GM18511 (cell line): Measurements from ENCODE around the gene BTBD2.

Experiments used
- ATAC-seq: cut with Tn5 transposase; IDR thresholded peaks from one replicate; pipeline ENCODE4 v1.9.1; 2021; ENCODE audit warnings: mild to moderate bottlenecking, moderate library complexity; ENCODE audit not compliant: unreplicated experiment

BTBD2 gene

GRCh38 chr19:1968279-1969175 lies 47.0 kb downstream of the BTBD2 start:
- ATAC-seq = no peak

GRCh38 chr19:1967087-1967608 lies 48.4 kb downstream of the BTBD2 start:
- ATAC-seq = no peak

DNA sequence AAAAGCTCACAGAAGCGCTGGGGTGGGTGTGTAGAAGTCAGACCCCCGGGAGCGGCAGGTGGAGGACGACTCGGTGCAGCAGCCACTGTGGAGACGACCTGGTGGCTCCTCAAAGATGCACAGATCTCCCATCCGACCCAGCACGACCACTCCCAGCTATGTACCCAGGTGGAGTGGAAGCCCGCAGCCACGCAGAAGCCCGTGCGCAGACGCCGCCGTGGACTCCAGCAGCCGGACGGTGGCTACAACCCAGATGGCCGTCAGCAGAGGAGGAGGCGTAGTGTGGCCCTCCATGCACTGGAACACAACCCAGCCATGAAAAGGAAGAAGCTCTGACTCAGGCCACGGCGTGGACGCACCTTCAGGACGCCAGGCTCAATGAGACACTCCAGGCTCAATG lies 52.8 kb downstream of the BTBD2 start:
- no peak for ATAC-seq

GRCh38 chr19:1961000-1961883 lies 54.3 kb downstream of the BTBD2 start:
- no peak for ATAC-seq

DNA sequence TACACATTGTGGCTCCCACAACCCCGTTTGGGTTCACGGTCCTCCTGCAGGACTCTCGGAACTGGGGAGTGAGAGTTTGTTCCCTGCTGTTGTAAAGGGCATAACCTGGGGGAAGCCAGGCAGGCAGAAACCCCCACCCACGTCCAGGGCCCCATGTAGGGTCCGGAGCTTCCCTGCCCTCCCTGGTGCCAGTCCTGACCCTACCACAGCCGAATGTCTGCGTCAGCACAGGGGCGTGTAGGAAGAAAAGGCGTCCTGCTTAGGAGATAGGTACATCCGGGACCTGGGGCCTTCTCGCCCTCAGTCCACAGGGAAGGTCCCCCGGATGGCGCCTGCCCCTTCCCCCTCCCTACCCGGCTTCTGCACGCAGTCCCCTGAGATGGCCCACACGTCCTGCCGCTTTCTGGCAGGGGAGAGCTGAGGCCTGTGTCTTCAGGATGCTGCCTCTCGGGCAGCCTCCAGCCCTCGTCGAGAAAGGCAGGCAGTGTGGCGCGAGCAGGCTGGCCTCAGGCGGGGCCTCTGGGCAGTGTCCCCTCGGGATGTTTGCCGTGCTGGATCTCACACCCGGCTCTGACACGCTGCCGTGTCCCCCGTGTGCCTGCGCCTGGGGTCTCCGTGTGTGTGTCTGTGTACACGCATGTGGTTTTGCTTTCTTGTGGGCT lies 55.5 kb downstream of the BTBD2 start:
- ATAC-seq = no peak

DNA sequence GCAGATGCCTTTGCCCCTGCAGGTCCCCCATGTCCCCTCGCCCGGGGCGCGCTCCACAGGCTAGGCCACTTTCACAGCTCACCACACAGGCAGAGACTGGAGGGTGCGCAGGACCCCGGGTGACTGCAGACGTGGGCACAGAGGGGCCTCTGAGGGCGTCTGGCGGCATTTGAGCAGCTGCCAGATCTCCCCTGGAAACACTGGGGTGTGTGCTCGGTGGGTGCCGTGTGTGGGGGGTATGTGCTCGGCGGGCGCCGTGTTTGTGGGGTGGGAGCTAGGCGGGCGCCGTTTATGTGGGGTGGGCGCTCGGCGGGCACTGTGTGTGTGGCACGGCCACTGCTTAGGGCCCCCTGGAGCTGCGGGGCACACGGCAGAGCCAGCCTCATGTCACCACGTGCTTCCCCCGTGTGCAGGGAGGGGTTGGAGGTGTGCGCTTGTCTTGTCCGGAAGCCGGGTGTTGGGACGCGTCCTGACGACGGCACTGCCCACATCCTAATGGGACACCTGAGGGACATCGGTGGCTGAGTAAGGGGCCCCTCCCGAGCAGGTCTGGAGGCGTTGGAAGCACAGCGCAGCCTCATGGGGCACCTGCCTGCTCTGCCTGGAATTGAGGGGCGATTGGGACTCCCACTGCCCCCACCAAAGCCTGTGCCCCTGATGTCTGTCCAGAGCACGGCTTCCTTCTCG lies 57.8 kb downstream of the BTBD2 start:
- ATAC-seq = no peak

DNA sequence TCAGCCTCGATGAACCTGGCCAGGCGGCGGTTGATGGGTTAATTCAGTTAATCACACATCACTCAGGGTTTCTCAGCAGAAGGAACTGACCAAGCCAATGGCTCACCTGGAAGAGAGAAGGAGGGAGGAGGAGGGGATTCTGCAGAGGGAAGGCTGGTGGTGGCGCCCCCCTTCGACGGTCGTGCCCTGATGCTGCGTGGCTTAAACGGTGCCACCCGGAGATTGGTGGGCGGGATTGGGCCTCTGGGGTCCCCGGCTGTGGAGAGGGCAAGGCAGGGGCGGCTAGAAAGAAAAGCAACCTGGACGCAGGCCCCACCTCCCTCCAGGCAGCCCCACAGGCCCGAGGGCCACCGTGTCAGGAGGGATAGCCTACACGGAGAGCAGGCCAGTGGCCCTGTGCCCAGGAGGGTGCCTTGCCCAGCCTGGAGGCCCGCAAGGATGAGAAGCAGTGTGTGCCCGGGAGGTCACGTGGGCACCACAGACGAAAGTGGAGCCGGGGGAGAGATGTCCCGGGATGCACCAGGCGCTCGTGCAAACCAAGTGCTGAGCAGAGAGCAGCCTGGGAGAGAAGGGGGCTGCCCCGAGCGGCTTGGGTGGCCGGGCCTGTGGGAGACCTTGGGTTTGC lies 58.5 kb downstream of the BTBD2 start:
- no peak for ATAC-seq

DNA sequence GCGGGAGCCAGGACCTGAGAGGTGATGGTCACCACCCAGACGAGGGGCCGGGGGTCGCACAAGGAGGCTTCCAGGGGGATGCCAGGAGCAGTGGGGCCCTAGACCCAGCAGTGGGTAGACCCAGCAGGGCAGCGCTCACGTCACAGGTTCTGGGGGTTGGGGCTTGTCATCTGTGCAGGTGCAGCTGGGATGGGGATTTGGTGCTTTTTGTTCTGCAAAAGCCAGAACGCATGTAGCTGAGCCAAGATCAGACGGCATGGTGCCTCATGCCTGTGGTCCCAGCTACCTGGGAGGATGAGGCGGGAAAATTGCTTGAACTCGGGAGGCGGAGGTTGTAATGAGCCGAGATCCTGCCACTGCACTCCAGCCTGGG lies 59.4 kb downstream of the BTBD2 start:
- ATAC-seq = no peak

GRCh38 chr19:1955171-1956121 lies 60.1 kb downstream of the BTBD2 start:
- no peak for ATAC-seq

- ATAC-seq = no peak
Observed at GRCh38 chr19:1954532-1954933, 61.0 kb downstream of the BTBD2 start.

GRCh38 chr19:1953441-1954094 lies 61.9 kb downstream of the BTBD2 start:
- no peak for ATAC-seq

DNA sequence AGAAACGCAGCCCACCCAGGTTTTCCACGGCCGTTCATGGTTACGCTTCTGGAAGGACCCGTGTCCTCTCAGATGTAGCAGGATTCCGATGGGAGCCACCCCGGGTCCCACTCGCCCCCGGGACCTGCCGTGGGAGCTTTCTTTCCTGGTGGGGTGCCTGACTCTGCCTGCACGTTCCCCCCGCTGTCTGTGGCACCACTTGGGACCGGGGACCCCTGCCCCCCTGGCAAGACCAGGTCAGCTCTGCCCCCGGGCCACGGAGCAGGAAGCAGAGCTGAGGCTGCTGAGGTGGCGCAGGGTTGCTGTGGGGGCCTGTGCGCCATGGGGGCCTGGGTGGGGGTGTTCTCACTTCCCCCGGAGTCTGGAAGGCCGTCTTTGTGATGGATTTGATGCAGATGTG lies 62.5 kb downstream of the BTBD2 start:
- no peak for ATAC-seq

DNA sequence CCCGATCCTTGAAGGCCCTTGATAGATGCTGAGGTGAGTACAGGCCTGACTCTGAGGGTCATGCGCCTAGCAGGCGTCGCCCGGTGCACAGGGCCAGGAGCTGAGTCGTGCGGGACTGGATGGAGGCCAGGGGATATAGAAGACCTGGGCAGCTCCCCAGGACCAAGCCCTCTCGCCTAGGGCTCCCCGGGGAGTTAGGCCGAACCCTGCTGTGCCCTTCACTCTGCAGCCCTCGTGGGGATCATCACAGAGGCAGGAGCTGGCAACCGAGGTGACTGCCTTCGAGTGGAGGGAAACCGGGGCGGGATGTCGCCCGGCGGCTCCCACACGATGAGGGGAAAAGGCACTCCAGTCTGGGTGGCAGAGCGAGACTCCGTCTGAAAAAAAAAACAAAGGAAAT lies 62.9 kb downstream of the BTBD2 start:
- no peak for ATAC-seq

- ATAC-seq = no peak
Observed at GRCh38 chr19:1950640-1951039, 64.9 kb downstream of the BTBD2 start.

DNA sequence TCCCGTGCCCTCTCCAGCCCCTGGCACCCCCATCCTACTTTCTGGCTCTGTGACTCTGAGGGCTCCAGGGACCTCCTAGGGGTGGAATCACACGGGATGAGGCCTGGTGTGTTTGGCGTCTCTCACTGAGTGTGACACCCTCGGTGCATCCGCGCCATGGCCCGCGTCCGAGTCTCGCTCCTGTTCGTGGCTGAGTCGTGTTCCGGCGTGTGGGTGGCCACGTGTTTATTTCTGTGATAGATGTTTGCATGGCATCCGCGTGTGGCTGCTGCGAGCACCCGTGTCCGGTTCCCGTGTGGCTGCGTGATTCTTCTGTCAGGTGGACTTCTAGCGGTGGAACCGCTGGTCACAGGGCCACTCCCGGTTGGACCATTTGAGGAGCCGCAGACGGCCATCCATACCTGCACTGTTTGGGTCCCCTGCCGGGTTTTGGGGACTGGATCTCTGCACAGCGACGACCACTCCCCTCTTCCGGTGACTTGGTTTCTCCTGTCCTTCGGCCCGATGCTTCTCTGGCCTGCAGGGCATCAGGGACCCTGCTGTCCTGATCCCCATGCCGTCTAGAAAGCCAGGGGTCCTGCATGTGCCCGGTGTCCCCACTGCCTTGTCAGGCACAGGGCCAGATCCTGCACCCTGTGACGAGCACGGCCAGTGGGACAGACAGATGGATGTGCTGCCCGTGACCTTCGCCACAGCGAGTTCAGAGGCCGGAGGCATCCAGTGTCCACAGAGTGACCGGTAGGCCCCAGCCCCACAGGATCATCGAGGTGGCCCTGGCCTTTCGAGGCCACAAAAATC lies 66.0 kb downstream of the BTBD2 start:
- no peak for ATAC-seq

DNA sequence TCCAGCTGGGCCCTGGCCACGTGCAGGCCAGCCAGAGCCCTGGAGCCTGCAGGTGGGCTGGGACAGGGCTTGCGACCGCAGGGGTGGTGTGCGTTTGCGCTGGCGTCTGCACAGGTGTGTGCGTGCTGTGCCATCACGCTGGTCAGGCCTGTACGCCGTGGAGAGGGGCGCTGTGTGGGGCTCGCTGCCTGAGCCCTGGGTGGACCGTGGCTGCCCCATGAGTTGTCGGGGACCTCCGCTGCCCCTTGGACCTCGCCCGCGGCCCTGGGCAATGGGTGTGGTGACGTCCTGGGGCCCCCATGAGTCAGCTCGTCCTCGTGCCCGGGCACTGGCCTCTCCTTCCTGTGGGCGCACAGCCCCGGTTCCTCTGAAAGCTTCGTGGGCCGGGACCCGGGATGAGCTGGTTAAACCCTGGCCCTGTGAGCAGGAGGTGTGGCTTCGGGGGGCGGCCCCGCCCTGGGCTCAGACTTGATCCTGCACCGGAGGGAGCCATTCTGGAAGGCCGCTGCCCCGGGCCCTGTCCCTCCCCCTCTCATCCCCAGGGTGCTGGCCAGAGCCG lies 67.8 kb downstream of the BTBD2 start:
- no peak for ATAC-seq

GRCh38 chr19:1945899-1946298 lies 69.6 kb downstream of the BTBD2 start:
- no peak for ATAC-seq
